ENCODE data around the gene GOLGA8T.
"Not testable (repeated sequence)": the region's sequence is repeated elsewhere in the genome, so short reads cannot be mapped to it uniquely, and the experiment has no call there.

Gene GOLGA8T

GRCh38 chr15:30167886-30168285, 33.0 kb downstream of the GOLGA8T start:
- H3K9ac ChIP-seq (ENCODE audit: low read length); H3K4me1 ChIP-seq (ENCODE audit: control insufficient read depth, insufficient read depth, low read length); H3K4me3 ChIP-seq (ENCODE audit: low read length); H3K27me3 ChIP-seq (ENCODE audit: control insufficient read depth, insufficient read depth, low read length); H3K36me3 ChIP-seq (ENCODE audit: control insufficient read depth, insufficient read depth, low read length); H3K9me3 ChIP-seq (ENCODE audit: control insufficient read depth, low read length): not testable (repeated sequence)

GRCh38 chr15:30171452-30171851, 36.6 kb downstream of the GOLGA8T start:
- not testable (repeated sequence) for H3K4me1 ChIP-seq (ENCODE audit: control insufficient read depth, insufficient read depth, low read length); H3K36me3 ChIP-seq (ENCODE audit: control insufficient read depth, insufficient read depth, low read length); H3K9me3 ChIP-seq (ENCODE audit: control insufficient read depth, low read length); H3K4me3 ChIP-seq (ENCODE audit: low read length); H3K27me3 ChIP-seq (ENCODE audit: control insufficient read depth, insufficient read depth, low read length); H3K9ac ChIP-seq (ENCODE audit: low read length)

- H3K4me1 ChIP-seq (ENCODE audit: control insufficient read depth, insufficient read depth, low read length); H3K36me3 ChIP-seq (ENCODE audit: control insufficient read depth, insufficient read depth, low read length); H3K9me3 ChIP-seq (ENCODE audit: control insufficient read depth, low read length); H3K4me3 ChIP-seq (ENCODE audit: low read length); H3K27me3 ChIP-seq (ENCODE audit: control insufficient read depth, insufficient read depth, low read length); H3K9ac ChIP-seq (ENCODE audit: low read length): not testable (repeated sequence)
Observed at GRCh38 chr15:30173041-30173608, 38.3 kb downstream of the GOLGA8T start.

- H3K36me3 ChIP-seq (ENCODE audit: control insufficient read depth, insufficient read depth, low read length); H3K4me1 ChIP-seq (ENCODE audit: control insufficient read depth, insufficient read depth, low read length); H3K9me3 ChIP-seq (ENCODE audit: control insufficient read depth, low read length); H3K27me3 ChIP-seq (ENCODE audit: control insufficient read depth, insufficient read depth, low read length); H3K4me3 ChIP-seq (ENCODE audit: low read length); H3K9ac ChIP-seq (ENCODE audit: low read length): not testable (repeated sequence)
Observed at GRCh38 chr15:30175291-30175690, 40.4 kb downstream of the GOLGA8T start.

GRCh38 chr15:30176613-30177012, 41.8 kb downstream of the GOLGA8T start:
- H3K4me3 ChIP-seq (ENCODE audit: low read length); H3K36me3 ChIP-seq (ENCODE audit: control insufficient read depth, insufficient read depth, low read length); H3K9me3 ChIP-seq (ENCODE audit: control insufficient read depth, low read length); H3K4me1 ChIP-seq (ENCODE audit: control insufficient read depth, insufficient read depth, low read length); H3K9ac ChIP-seq (ENCODE audit: low read length); H3K27me3 ChIP-seq (ENCODE audit: control insufficient read depth, insufficient read depth, low read length): not testable (repeated sequence)

- not testable (repeated sequence) for H3K4me1 ChIP-seq (ENCODE audit: control insufficient read depth, insufficient read depth, low read length); H3K36me3 ChIP-seq (ENCODE audit: control insufficient read depth, insufficient read depth, low read length); H3K9ac ChIP-seq (ENCODE audit: low read length); H3K4me3 ChIP-seq (ENCODE audit: low read length); H3K27me3 ChIP-seq (ENCODE audit: control insufficient read depth, insufficient read depth, low read length); H3K9me3 ChIP-seq (ENCODE audit: control insufficient read depth, low read length)
Observed at GRCh38 chr15:30179814-30180213, 45.0 kb downstream of the GOLGA8T start.

GRCh38 chr15:30185495-30185894, 50.6 kb downstream of the GOLGA8T start:
- not testable (repeated sequence) for H3K9ac ChIP-seq (ENCODE audit: low read length); H3K9me3 ChIP-seq (ENCODE audit: control insufficient read depth, low read length); H3K36me3 ChIP-seq (ENCODE audit: control insufficient read depth, insufficient read depth, low read length); H3K4me3 ChIP-seq (ENCODE audit: low read length); H3K4me1 ChIP-seq (ENCODE audit: control insufficient read depth, insufficient read depth, low read length); H3K27me3 ChIP-seq (ENCODE audit: control insufficient read depth, insufficient read depth, low read length)

GRCh38 chr15:30187429-30187828, 52.6 kb downstream of the GOLGA8T start:
- H3K4me3 ChIP-seq (ENCODE audit: low read length), result not testable (repeated sequence)

GRCh38 chr15:30189754-30190153, 54.9 kb downstream of the GOLGA8T start:
- not testable (repeated sequence) for H3K4me1 ChIP-seq (ENCODE audit: control insufficient read depth, insufficient read depth, low read length); H3K9ac ChIP-seq (ENCODE audit: low read length); H3K27me3 ChIP-seq (ENCODE audit: control insufficient read depth, insufficient read depth, low read length); H3K4me3 ChIP-seq (ENCODE audit: low read length); H3K36me3 ChIP-seq (ENCODE audit: control insufficient read depth, insufficient read depth, low read length); H3K9me3 ChIP-seq (ENCODE audit: control insufficient read depth, low read length)

More at GRCh38 chr15:30187429-30187828, 52.6 kb downstream of the GOLGA8T start:
- H3K9ac ChIP-seq (ENCODE audit: low read length); H3K36me3 ChIP-seq (ENCODE audit: control insufficient read depth, insufficient read depth, low read length); H3K9me3 ChIP-seq (ENCODE audit: control insufficient read depth, low read length); H3K27me3 ChIP-seq (ENCODE audit: control insufficient read depth, insufficient read depth, low read length); H3K4me1 ChIP-seq (ENCODE audit: control insufficient read depth, insufficient read depth, low read length): not testable (repeated sequence)

GRCh38 chr15:30191143-30191542, 56.3 kb downstream of the GOLGA8T start:
- not testable (repeated sequence) for H3K27me3 ChIP-seq (ENCODE audit: control insufficient read depth, insufficient read depth, low read length); H3K9me3 ChIP-seq (ENCODE audit: control insufficient read depth, low read length); H3K36me3 ChIP-seq (ENCODE audit: control insufficient read depth, insufficient read depth, low read length); H3K9ac ChIP-seq (ENCODE audit: low read length); H3K4me1 ChIP-seq (ENCODE audit: control insufficient read depth, insufficient read depth, low read length); H3K4me3 ChIP-seq (ENCODE audit: low read length)

- not testable (repeated sequence) for H3K9ac ChIP-seq (ENCODE audit: low read length); H3K9me3 ChIP-seq (ENCODE audit: control insufficient read depth, low read length); H3K4me1 ChIP-seq (ENCODE audit: control insufficient read depth, insufficient read depth, low read length); H3K36me3 ChIP-seq (ENCODE audit: control insufficient read depth, insufficient read depth, low read length); H3K4me3 ChIP-seq (ENCODE audit: low read length); H3K27me3 ChIP-seq (ENCODE audit: control insufficient read depth, insufficient read depth, low read length)
Observed at GRCh38 chr15:30191639-30192038, 56.8 kb downstream of the GOLGA8T start.

- not testable (repeated sequence) for H3K9ac ChIP-seq (ENCODE audit: low read length); H3K9me3 ChIP-seq (ENCODE audit: control insufficient read depth, low read length); H3K36me3 ChIP-seq (ENCODE audit: control insufficient read depth, insufficient read depth, low read length); H3K4me1 ChIP-seq (ENCODE audit: control insufficient read depth, insufficient read depth, low read length); H3K4me3 ChIP-seq (ENCODE audit: low read length); H3K27me3 ChIP-seq (ENCODE audit: control insufficient read depth, insufficient read depth, low read length)
Observed at GRCh38 chr15:30192119-30192745, 57.4 kb downstream of the GOLGA8T start.

- not testable (repeated sequence) for H3K36me3 ChIP-seq (ENCODE audit: control insufficient read depth, insufficient read depth, low read length); H3K4me1 ChIP-seq (ENCODE audit: control insufficient read depth, insufficient read depth, low read length); H3K9me3 ChIP-seq (ENCODE audit: control insufficient read depth, low read length); H3K9ac ChIP-seq (ENCODE audit: low read length); H3K4me3 ChIP-seq (ENCODE audit: low read length); H3K27me3 ChIP-seq (ENCODE audit: control insufficient read depth, insufficient read depth, low read length)
Observed at GRCh38 chr15:30192892-30193291, 58.0 kb downstream of the GOLGA8T start.

Measured in mucosa of stomach (tissue), 1 donor.